Loucy (cell line): ENCODE measurements around the gene PRRT4.
A peak's percentile ranks its signal among the peaks of the same experiment; 100 is the strongest.

ENCODE experiments used
- H2AFZ ChIP-seq: fragments of 200-600 bp; sonication (generic); 2 replicates; pipeline ENCODE4 v1.6.0; 2016; ENCODE audit warnings: antibody characterized with exemption, mild to moderate bottlenecking, low read length, moderate library complexity
- H3F3A ChIP-seq: fragments of 200-600 bp; 2 replicates; pipeline ENCODE4 v1.6.0; 2016; ENCODE audit warnings: antibody characterized with exemption, low read depth, mild to moderate bottlenecking
- H3K27me3 ChIP-seq: fragments of 200-600 bp; sonication (generic); 2 replicates; pipeline ENCODE4 v1.6.1; 2014; ENCODE audit warnings: low read length, mild to moderate bottlenecking; ENCODE audit not compliant: insufficient read depth, poor library complexity, severe bottlenecking
- H3K36me3 ChIP-seq: fragments of 200-600 bp; sonication (generic); 2 replicates; pipeline ENCODE4 v1.6.1; 2016; ENCODE audit warnings: low read length; ENCODE audit not compliant: insufficient read depth
- H3K4me1 ChIP-seq: fragments of 200-600 bp; sonication (generic); 2 replicates; pipeline ENCODE4 v1.5.1; 2014; ENCODE audit warnings: low read length, mild to moderate bottlenecking; ENCODE audit not compliant: insufficient read depth, poor library complexity, severe bottlenecking
- H3K4me2 ChIP-seq: fragments of 200-600 bp; sonication (generic); 2 replicates; pipeline ENCODE4 v1.6.0; 2014; ENCODE audit warnings: antibody characterized with exemption, low read length, low read depth, mild to moderate bottlenecking; ENCODE audit not compliant: poor library complexity, severe bottlenecking
- H3K4me3 ChIP-seq: fragments of 200-600 bp; sonication (generic); 2 replicates; pipeline ENCODE4 v1.5.1; 2014; ENCODE audit warnings: low read length, mild to moderate bottlenecking, mixed read lengths; ENCODE audit not compliant: poor library complexity, severe bottlenecking
- H3K79me2 ChIP-seq: fragments of 200-600 bp; sonication (generic); 2 replicates; pipeline ENCODE4 v1.6.1; 2014; ENCODE audit warnings: low read length; ENCODE audit not compliant: insufficient read depth
- H3K9ac ChIP-seq: fragments of 200-600 bp; sonication (generic); 2 replicates; pipeline ENCODE4 v1.6.0; 2014; ENCODE audit warnings: mild to moderate bottlenecking, low read depth, low read length, moderate library complexity; ENCODE audit not compliant: poor library complexity, severe bottlenecking
- H3K9me2 ChIP-seq: fragments of 200-600 bp; sonication (generic); replicated peaks from 2 replicates; pipeline ENCODE4 v1.6.1; 2016; ENCODE audit warnings: low read depth, low read length, mixed read lengths
- H3K9me3 ChIP-seq: fragments of 200-600 bp; sonication (generic); 2 replicates; pipeline ENCODE4 v1.6.1; 2014; ENCODE audit warnings: mild to moderate bottlenecking, antibody characterized with exemption, low read length, low read depth; ENCODE audit not compliant: insufficient read depth
- H4K20me1 ChIP-seq: fragments of 200-600 bp; sonication (generic); 2 replicates; pipeline ENCODE4 v1.6.0; 2014; ENCODE audit warnings: antibody characterized with exemption, low read length, mild to moderate bottlenecking; ENCODE audit not compliant: insufficient read depth, poor library complexity, severe bottlenecking
- EZH2phosphoT487 ChIP-seq: fragments of 200-600 bp; IDR thresholded peaks from 2 replicates; pipeline ENCODE4 v1.6.1; 2018; ENCODE audit warnings: antibody characterized with exemption, mild to moderate bottlenecking, moderate library complexity, borderline replicate concordance
- TF ChIP-seq, protein P1 (sequence below): fragments of 200-600 bp; sonication (generic); conservative IDR thresholded peaks from 2 replicates; pipeline ENCODE4 v1.5.1; 2014; ENCODE audit warnings: mild to moderate bottlenecking, antibody characterized with exemption, low read length

The PRRT4 gene

GRCh38 chr7:128408709-128409595 is 47.5 kb upstream of the PRRT4 start:
- Histone ChIP-seq H3K9ac (peak overlapping the region; percentile 53), H2AFZ (peak overlapping the region; percentile 65), H3K4me3 (peak overlapping the region; percentile 82), H3K4me1 (peaks cover 38% of the 10 kb centered on the region), H3K79me2 (peaks cover 15% of the 10 kb centered on the region), H3K4me2 (peak overlapping the region; percentile 93), H3K9me3 (no peaks in the 10 kb centered on the region), H3K36me3 (no peaks in the 10 kb centered on the region), H4K20me1 (peaks cover 7% of the 10 kb centered on the region), H3K9me2 (no peaks in the 10 kb centered on the region), H3K27me3 (no peaks in the 10 kb centered on the region), H3F3A (peaks cover 6% of the 10 kb centered on the region; the same call in 1 of the 2 replicates)
- TF ChIP-seq EZH2phosphoT487 = no peak
- TF ChIP-seq, protein P1, sequence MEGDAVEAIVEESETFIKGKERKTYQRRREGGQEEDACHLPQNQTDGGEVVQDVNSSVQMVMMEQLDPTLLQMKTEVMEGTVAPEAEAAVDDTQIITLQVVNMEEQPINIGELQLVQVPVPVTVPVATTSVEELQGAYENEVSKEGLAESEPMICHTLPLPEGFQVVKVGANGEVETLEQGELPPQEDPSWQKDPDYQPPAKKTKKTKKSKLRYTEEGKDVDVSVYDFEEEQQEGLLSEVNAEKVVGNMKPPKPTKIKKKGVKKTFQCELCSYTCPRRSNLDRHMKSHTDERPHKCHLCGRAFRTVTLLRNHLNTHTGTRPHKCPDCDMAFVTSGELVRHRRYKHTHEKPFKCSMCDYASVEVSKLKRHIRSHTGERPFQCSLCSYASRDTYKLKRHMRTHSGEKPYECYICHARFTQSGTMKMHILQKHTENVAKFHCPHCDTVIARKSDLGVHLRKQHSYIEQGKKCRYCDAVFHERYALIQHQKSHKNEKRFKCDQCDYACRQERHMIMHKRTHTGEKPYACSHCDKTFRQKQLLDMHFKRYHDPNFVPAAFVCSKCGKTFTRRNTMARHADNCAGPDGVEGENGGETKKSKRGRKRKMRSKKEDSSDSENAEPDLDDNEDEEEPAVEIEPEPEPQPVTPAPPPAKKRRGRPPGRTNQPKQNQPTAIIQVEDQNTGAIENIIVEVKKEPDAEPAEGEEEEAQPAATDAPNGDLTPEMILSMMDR = no peak

DNA sequence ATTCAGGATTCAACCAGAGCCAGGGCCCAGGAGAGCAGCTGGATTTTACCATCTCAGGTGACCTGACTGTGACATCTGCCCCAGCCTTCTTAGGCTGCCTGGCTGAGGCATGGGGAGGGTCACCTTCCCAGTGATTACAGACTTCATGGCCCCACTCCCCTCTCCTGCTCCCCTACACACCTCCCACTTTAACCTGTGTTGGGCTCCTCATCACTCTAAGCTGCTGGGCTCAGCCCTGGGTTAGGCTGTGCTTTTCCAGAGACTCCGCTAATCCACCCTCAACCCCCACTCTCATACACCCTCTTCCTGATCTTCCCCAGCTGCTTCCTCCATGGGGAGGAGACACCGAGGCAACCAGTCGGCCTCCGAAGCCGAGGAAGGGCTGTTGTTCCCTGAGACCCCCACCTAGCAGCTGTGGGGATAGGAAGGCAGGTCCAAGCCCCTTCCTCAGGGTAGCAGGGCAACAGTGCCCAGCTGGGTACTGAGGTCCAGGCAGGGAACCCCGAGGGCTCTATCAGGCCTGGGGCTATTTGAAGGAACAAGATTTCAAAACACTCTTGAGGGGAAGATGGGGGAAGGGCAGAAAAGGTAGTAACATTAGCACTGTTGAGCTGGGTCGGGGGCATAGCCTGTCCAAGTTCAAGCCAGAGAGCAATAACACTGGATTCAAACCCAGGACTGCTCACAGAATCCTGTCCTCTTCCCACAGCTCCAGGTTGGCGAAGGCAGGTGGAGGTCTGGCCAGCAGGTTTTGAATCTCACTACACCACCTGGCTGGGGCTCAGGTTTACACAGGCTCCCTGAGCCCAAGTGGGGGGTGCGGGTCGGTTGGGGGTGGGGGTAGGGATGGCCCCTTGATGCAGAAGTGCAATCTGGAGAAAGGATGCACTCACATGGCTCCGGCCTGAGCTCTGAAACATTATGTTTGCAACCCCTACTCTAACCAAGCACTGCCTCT is 46.5 kb upstream of the PRRT4 start:
- Histone ChIP-seq H3K9me3 (no peaks in the 10 kb centered on the region), H3K79me2 (peaks cover 24% of the 10 kb centered on the region), H4K20me1 (peaks cover 10% of the 10 kb centered on the region), H3F3A (peaks cover 6% of the 10 kb centered on the region; the same call in 1 of the 2 replicates), H3K27me3 (no peaks in the 10 kb centered on the region), H3K4me1 (peaks cover 46% of the 10 kb centered on the region), H3K9me2 (no peaks in the 10 kb centered on the region), H3K9ac (no peak overlapping the region), H3K4me2 (no peak overlapping the region), H2AFZ (no peak overlapping the region), H3K36me3 (no peaks in the 10 kb centered on the region), H3K4me3 (no peak overlapping the region)
- TF ChIP-seq EZH2phosphoT487 = no peak
- TF ChIP-seq, protein P1 = no peak

DNA sequence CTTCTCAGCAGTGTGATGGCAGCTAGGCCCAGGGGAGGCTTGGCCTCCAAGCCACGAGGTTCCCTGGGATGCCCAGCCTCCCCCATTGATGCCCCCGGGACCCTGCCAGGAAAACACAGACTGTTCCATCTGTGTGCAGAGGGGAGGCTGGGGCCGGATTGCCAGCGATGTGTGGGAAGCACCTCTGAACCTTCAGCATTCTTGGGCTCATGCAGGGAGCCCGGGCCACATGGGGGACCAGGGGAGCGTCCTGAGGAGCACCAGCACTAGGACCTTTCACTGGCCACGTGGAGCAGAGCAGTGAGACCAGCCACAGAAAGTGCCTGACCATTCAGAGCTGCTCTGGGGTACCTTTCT is 45.7 kb upstream of the PRRT4 start:
- Histone ChIP-seq H2AFZ (no peak overlapping the region), H3K9me3 (no peaks in the 10 kb centered on the region), H3K9me2 (no peaks in the 10 kb centered on the region), H3K9ac (no peak overlapping the region), H3F3A (peaks cover 6% of the 10 kb centered on the region; the same call in 1 of the 2 replicates), H3K4me3 (no peak overlapping the region), H3K36me3 (no peaks in the 10 kb centered on the region), H4K20me1 (peaks cover 14% of the 10 kb centered on the region), H3K79me2 (peaks cover 29% of the 10 kb centered on the region), H3K4me2 (no peak overlapping the region), H3K27me3 (no peaks in the 10 kb centered on the region), H3K4me1 (peaks cover 48% of the 10 kb centered on the region)
- TF ChIP-seq, protein P1 = no peak
- TF ChIP-seq EZH2phosphoT487 = no peak
